Stimulated activated CD8-positive, alpha-beta memory T cell treated with anti-CD3 and anti-CD28 coated beads, Interleukin-4, amount 100 ng/mL, for 4 hours (primary cell): ENCODE results near the gene RIT2.

Experiments used
- DNase-seq, 2 donors: peaks; one replicate each; pipeline ENCODE4 v3.0.0-alpha.2; 2020; ENCODE audit warnings: low read depth in 2 of 2, low spot score in 1 of 2

RIT2 gene

DNA sequence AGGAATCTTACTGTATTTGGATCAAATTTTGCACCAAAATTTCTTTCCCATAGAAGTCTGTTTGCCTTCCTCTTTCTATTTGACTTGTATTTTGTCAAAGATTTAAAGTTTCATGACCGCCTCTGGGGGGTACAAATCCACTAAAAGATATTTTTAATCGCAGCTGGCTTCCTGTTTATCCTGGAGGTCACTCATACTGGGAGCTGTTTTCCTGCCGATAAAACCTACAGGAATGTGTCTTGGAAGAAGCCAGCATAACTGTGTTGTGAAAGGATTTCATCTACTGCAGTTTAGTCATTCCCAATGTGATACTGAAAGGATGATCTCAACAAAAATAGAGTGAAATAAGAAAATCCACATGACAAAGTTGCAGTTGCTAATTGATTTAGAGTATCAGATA, 184.0 kb downstream of the RIT2 start:
- no peak for DNase-seq

DNA sequence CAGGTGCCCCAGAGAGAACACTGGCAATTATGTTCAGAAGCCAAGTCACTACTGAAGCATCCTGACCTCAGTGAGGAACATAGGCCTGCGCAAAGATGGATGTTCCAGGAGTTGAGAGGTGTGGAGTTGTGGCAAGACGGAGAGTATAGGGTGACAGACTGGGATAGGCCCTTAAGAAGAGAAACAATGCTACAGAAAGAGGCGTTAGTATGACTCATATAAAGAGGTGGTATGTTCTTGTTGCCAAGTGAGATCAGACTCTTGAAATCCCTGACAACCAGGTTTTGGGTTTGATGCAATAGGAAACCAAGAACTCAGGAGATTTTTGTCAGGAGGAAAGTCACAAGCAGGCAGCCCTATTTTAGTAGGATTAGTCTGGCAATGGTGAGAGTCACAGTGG, 185.6 kb downstream of the RIT2 start:
- no peak for DNase-seq

DNA sequence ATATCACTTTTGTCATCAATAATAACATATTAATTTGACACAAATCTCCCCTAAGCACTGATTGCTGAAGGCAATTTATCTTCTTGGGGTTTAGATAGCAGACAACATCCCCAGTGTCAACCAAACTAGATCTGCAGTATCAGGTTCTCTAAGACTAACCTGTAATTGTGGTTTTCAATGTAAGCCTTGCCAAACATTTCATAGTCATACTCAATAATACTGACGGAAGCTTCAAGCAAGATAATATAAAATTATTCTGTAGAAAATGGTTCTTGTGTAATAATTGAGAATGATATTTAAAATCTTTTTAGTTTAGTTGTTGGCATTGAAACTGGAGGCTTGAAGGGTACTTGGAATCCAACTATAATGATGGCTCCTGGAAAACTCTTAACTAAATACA, 186.3 kb downstream of the RIT2 start:
- DNase-seq = no peak

DNA sequence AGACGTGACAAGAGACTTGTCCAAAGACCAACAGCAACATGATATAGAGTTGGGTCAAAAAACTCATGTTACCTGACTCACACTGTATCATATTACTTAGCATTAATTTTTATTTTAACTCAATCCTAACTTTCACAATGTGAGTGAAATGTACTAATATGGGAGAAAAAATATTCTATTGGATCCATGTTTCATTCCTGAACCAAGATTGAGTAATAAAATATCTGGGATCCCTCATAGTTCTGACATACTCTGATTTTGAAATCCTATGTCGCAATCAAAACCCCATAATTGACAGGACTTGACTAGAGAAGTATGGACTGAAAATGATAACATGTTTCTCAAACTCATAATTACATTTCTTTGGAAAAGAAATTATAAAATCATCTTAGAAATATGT, 190.4 kb downstream of the RIT2 start:
- no peak for DNase-seq

DNA sequence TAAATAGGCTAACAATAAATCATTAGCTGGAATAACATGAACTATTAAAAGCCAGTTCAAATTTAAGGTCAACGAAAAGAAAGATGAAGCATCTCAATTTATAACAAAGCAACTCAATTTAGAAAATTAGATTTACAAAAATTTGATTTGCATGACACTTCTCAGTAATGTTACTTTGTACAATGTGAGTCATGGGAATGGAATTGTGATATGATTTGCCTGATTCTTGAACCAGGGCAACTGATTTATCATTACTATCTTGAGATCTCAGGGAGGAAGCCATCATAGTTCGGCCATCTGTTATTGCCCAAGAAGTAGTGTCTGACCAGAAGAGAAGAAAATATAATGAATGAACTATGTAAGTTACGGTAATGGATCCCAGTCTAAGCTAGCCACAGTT, 193.1 kb downstream of the RIT2 start:
- no peak for DNase-seq

DNA sequence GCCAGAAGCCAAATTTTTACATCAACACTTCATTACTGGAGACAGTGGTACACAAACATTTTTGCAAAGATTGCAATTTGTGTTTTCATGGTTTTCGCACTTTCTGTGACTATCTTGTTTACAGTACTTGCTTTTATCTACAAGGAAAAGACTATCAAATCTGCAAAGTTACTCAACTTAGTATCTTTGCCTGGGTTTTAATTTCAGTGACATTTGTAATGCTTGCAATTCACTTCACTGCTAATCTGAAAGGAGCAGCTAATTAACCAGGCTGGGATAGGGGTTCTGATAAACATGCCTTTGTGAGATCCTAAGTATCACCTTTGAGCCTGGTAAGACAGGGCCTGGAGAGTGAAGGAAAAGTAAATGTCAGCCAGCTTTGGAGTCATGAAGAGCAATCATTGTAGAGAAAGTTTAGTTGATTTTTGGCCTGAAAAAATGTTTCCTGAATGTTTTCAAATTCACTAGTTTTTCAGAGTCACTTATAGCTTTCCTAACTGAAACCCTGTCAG, 194.2 kb downstream of the RIT2 start:
- DNase-seq = no peak

DNA sequence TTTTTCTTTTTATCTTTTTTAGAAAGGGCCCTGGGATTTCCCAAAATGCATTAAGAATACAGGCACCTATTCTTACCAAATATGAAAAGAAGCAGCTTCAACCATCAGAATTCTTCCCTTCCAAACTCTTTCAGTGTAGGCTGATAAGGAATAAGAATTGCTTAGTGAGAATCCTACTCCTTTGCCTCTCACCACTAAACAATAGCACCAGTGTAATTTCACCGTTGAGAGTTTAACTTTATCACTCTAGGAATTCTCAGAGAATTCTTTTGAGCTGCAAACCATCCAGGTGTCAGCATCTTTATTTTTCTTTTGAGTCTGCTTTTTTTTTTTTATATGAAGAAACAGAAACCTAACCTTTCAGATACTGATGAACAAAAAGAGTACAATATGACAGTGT, 194.9 kb downstream of the RIT2 start:
- DNase-seq = no peak

DNA sequence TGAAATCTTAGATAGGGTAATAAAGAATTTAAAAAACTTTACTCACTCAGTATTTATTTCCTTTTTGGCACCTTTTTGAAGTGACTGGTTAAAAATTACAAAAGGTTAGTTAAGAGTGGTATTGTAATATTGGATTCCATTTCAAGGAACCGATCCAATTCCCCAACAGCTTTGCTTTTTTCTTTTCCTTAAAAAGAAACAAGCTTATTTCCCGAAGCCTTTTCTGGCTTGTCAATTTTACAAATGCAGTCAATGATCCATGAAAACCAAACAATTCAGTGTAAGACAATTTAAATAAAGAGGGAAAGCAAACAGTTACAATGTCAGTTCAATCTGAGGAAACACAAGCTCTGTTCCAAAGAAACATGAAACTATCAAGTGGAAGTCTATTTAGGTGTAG, 200.2 kb downstream of the RIT2 start:
- no peak for DNase-seq

DNA sequence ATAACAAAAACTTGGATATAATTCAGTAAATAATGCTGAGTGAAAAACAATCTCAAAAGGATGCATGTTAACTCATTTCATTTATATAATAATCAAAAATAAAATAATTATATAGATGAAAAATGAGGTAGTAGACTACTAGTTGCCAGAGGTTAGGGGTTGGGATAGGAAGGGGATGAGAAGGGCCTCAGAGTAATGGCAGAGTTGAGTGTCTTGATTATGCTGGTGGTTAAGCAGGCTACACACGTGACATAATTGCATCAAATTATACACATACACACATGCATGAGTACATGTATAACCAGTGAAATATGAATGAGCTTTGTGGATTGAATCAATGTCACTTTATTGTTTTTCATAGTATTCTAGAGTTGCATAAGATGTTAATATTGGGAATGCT, 201.0 kb downstream of the RIT2 start:
- no peak for DNase-seq

DNA sequence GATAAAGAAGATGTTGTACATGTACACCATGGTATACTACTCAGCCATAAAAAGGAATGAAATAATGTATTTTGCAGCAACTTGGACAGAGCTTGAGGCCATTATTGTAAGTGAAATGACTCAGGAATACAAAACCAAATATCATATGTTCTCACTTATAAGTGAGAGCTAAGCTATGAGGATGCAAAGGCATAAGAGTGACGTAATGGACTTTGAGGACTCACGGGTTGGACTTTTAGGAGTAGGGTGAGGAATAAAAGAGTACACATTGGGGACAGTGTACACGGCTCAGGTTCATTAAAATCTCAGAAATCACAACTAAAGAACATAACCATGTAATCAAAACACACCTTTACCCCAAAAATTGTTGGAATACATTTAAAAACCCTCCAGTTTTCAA, 206.4 kb downstream of the RIT2 start:
- DNase-seq = no peak

DNA sequence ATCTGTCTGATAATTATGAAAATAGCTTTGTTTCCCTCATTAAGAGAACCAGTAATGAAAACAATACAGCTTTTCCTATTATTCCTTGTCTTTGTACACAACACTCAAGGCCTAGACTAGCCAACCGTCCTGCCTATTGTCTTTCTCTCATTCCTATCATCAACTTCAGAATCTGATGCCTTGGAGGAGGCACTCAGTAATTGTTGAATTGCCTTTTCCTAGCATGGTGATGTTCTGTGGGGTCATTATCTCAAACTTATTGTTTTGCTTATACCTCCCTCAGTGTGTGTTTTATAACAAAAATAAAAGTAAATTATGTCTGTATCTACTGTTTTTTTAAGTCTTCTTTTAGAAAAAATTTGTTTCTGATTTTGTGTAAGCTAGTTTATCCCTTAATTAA, 208.7 kb downstream of the RIT2 start:
- DNase-seq = no peak

DNA sequence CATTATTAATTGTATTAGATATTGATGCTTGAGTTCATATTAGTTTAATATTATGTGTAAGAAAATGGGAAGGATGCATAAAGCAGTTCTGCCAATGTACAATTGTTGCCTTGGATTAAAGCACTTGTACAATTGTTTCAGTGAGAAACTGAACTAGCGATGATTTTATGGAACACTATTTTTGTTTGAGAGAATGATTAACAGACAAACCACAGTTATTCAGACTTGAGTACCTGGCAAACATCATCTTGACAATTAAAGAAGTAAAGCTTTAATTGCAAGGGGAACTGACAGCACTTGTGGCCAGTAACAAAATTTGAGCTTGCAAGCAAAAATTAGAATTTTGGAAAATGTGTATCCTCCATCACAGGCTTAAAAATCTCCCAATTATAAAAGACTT, 214.3 kb downstream of the RIT2 start:
- no peak for DNase-seq

DNA sequence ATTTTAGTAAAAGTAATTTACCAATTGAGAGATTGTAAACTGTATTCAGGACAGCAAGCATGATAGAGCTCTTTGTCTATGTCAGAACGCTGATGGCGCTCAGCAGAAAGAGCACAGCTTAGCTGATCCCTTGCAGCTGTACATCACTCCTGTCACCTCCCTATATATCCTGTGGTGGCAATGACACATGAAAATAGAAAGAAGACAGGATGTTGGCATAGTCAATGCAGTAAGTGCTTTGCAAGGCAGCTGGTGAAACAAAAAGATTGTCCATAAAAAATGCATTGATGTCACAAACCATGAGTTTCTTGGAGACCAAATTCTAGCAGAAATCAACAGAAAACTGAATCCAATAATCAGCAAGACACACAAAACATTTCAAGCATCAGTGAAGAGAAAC, 221.5 kb downstream of the RIT2 start:
- DNase-seq = no peak

DNA sequence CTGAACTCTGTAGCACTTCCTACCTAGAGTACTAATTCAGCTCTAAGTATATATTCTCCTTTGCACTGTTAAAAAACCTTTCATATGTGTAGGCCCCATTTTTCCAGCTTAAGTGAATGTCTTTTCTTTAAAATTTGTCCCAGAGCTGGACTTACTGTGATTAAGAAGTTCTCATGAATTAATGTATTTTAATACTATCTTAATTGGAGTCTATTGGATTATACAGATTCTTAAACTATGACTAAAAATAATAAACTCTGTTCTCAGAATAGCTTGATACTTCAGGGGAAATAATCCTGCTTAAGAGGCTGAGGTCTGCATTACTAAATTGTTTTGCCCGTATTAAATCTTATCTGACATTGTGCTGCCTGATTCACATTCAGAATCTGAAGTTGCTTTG, 223.3 kb downstream of the RIT2 start:
- DNase-seq = no peak

DNA sequence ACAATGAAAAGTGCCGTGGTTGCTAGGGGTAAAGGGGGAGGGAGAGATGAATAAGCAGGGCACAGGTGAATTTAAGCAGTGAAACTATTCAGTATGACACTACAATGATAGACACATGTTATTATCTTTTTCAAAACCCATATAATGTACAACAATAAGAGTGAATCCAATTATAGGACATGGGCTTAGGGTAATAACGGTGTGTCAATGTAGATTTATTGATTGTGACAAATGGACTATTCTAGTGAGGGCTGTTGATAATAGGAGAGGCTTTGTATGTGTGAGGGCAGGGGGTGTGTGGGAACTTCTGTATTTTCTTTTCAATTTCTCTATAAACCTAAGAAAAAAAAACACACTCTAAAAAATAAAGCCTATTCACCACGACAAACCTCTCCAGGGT, 223.8 kb downstream of the RIT2 start:
- DNase-seq = no peak

DNA sequence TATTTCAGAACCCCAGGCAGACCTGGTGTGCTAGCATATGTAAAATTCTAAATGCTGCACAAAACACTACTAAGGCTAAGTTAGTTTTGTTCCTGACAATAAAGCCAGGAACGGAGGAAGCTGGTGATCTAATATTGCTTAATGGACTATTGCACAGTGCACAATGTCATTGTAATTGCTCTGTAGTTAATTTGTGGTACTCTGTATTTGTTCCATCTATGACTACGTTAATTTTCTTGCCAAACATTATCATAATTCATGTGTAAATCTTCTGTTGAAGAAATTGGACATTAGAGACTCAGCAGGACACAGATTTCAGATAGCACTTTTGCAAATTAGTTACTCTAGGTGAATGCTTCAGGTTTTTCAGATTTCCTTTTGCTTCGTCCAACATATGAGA, 232.3 kb downstream of the RIT2 start:
- DNase-seq = no peak

DNA sequence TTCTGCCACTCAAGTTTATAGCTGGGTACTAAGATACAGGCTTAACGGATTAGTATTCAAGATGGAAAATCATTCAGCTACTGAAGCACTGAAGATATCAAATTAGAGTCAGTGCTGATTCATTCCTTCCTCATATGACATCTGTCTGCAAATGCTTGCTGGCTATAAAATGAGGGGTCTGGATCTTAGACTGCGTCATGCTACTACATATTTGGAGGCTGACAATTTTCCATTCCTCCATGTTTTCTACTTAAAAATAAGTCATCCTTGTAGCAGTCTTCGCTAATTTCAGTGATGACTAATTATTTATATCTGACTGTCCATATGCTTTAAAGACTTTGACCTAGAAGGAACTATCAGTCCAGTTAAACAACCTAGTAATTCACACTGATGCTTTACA, 233.4 kb downstream of the RIT2 start:
- no peak for DNase-seq

DNA sequence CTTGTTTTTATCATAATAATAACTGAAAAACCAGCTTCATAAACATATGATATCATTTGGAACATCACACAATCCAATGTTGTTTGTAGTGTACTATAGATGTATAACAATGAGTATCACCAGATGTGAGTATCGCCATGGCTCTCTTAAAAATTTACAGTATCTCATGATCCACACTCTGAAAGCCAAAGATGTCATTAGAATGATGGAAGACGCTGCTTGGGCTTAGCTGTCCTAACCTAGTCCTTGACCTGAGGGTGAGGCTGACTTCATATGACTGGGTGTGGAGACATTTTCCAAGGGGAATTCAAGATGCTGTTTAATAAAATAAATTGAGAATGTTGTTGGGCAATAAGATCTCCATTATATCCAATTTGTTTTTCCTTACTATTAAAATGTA, 242.6 kb downstream of the RIT2 start:
- DNase-seq = no peak

DNA sequence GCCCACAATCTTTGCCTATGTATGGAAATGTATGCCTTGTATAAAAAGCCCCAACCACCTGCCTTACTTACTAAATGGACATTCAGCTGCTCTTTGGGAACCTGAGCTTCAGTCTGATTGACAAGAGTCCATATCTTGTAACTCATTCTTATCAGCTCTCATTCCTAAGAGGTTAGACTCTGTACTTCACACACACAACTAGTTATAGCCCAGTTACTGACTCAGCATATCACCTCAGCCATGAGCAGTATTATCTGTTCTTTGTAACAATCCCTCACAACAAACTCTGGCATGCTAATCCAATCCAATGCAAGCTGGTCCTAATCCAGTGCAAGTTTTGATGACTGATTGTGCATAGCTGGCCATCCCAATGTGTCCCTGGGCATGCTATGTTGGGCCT, 250.6 kb downstream of the RIT2 start:
- no peak for DNase-seq

DNA sequence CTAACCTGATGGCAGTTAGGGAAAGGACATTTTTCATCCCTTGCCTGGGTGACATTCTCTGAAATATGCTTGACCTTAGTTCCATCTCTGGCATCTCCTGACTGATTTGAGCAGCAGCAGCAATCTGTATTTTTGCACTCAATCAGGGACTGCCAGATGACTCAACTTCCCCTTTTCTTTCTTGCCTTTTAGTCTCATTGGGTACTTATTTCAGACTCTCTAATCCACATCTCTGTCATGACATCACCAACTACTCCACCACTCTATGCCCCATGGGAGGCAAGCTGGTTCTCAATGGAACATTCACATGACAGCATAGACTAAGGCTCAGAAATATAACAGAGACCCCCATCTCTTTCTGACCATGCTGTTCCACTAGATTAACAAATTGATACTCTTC, 254.2 kb downstream of the RIT2 start:
- DNase-seq = no peak

DNA sequence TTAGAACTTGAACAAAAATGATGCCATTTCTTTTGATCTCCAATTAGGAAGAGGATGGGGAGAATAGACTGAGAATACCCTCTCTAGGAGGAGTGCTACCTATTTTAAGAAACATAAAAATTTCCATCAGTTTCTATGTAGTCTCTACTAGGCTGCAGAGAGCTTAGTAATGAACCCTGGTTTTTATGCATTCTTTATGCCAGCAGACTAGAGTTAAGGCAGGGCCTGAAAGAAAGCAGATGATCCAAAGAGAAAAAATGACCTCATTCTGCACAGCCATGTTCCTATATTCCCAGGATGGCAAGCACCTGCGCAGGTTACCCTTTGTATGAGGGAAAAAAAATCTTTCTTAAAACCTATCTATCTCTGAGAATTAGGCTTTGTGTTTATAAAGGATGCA, 254.9 kb downstream of the RIT2 start:
- DNase-seq = no peak

DNA sequence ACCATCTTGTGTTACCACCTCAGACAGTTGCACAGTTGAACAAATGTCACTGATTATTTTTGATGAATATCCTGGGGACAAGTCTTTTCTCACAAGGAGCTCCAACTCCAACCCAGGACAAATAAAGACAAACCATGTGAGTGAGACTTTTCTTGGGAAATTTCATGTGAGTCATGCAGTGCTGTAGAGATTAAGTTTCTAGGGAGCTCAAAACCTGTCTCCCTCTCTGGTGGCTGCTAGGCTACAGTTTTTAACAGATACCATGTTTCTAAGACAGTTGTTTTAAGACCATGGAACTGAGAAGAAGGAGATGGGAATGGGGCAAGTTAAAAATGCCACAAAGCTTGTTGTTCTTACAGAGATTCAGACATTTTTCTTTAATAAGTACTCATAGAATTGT, 255.5 kb downstream of the RIT2 start:
- no peak for DNase-seq

DNA sequence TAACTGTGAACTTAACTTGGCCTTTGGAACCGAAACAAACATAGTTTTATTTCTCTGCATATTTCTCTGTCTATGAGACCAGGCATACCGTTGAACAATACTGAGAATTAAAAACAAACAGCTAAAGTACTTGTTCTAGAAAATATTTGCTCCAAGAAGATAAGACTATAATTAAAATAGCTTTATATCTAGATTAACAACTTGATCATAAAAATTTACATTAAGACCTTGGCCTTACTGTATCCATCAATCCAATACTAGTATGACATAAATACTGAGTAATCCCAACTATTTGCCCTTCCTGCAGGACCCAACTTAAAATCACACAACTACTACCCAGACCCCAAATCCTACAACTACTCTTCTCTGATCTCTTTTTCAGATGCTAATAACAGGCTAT, 260.9 kb downstream of the RIT2 start:
- DNase-seq = no peak
